Sigmoid colon (tissue), 4 donors: ENCODE measurements around the gene APBA3.

Experiments used
- EP300 ChIP-seq, 4 donors: sonication (generic); formaldehyde crosslinking; IDR thresholded peaks; one replicate each; pipeline ENCODE4 v1.6.1; 2017; ENCODE audit warnings: antibody characterized with exemption in 4 of 4
- POLR2A ChIP-seq, 2 donors: fragments of 450-650 bp; IDR thresholded peaks; one replicate each; pipeline ENCODE4 v1.6.1; 2016; ENCODE audit warnings: antibody characterized with exemption in 2 of 2, mild to moderate bottlenecking in 2 of 2, moderate library complexity in 2 of 2
- POLR2AphosphoS5 ChIP-seq, 4 donors: sonication (generic); formaldehyde crosslinking; IDR thresholded peaks; one replicate each; pipeline ENCODE4 v1.6.1; 2017; ENCODE audit warnings: antibody characterized with exemption in 4 of 4
- TF ChIP-seq, protein P1 (sequence below), 4 experiments: fragments of 450-650 bp in 3 of 4; fragments of 200-600 bp in 1 of 4; IDR thresholded peaks; one replicate each; pipeline ENCODE4 v1.5.1; 2016 to 2019; ENCODE audit warnings: antibody characterized with exemption in 4 of 4, mild to moderate bottlenecking in 3 of 4, moderate library complexity in 2 of 4

DNA sequence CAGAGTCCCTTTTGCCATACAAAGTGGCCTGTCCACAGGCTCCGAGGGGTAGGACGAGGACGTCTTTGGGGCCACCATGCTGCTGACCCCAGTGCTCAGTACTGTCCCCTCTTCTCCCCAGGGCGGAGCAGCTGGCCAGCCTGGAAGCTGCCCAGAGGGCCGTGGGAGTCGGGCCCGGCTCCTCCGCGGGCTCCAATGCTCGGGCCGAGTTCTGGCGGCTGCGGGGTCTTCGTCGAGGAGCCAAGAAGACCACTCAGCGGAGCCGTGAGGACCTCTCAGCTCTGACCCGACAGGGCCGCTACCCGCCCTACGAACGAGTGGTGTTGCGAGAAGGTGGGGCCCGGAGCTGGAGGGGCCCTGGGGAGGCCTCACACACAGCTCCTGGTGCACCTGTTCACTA lies 21.1 kb downstream of the APBA3 start:
- TF ChIP-seq, protein P1, sequence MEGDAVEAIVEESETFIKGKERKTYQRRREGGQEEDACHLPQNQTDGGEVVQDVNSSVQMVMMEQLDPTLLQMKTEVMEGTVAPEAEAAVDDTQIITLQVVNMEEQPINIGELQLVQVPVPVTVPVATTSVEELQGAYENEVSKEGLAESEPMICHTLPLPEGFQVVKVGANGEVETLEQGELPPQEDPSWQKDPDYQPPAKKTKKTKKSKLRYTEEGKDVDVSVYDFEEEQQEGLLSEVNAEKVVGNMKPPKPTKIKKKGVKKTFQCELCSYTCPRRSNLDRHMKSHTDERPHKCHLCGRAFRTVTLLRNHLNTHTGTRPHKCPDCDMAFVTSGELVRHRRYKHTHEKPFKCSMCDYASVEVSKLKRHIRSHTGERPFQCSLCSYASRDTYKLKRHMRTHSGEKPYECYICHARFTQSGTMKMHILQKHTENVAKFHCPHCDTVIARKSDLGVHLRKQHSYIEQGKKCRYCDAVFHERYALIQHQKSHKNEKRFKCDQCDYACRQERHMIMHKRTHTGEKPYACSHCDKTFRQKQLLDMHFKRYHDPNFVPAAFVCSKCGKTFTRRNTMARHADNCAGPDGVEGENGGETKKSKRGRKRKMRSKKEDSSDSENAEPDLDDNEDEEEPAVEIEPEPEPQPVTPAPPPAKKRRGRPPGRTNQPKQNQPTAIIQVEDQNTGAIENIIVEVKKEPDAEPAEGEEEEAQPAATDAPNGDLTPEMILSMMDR (IDR thresholded peaks at IDR 0.05), result no peak
- TF ChIP-seq POLR2A (IDR thresholded peaks at IDR 0.05) (no peak), EP300 (IDR thresholded peaks at IDR 0.05) (no peak), POLR2AphosphoS5 (IDR thresholded peaks at IDR 0.05) (no peak)
